Measurements from ENCODE around the gene MAGIX.
"Not testable (repeated sequence)": the region's sequence is repeated elsewhere in the genome, so short reads cannot be mapped to it uniquely, and the experiment has no call there.

Gene MAGIX

DNA sequence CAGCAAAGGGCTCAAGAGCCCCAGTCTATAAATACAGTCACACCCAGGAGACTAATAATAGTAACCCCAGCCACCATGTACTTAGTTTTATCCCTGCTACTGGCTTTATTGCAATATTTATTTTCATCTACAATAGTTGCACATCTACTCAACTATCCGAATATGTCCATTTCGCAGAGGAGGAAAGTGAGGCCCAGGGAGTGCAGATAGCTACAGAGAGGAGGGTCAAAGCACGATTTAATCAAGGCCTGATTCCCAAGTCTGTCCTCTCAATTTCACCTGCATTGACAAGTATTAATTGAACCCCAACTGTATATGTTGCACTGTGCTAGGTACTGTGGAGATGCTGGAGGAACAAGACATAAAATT is 5.2 kb downstream of the MAGIX start:
- Histone ChIP-seq H2AFZ (ENCODE audit: low read depth, low read length, severe bottlenecking) (peak overlapping the region; percentile 22), H3K27ac (ENCODE audit: low read depth, low read length) (peak overlapping the region; percentile 94), H3K9me2 (replicated peaks; ENCODE audit: insufficient read depth, low read length) (no peaks in the 10 kb centered on the region), H4K20me1 (ENCODE audit: low read depth, low read length) (no peaks in the 10 kb centered on the region), H3K4me3 (ENCODE audit: insufficient read depth, low read length, poor library complexity, severe bottlenecking) (peak overlapping the region; percentile 55), H3K27me3 (ENCODE audit: low read length) (no peaks in the 10 kb centered on the region), H3K36me3 (ENCODE audit: low read length) (no peaks in the 10 kb centered on the region), H3F3A (ENCODE audit: insufficient read depth) (peaks cover 25% of the 10 kb centered on the region), H3K79me2 (ENCODE audit: insufficient read depth, low read length) (peaks cover under 1% of the 10 kb centered on the region; the same call in 1 of the 2 replicates), H3K9ac (ENCODE audit: low read length) (peak overlapping the region; percentile 66), H3K4me2 (ENCODE audit: low read depth, low read length, poor library complexity, severe bottlenecking) (peak overlapping the region; percentile 90), H3K9me3 (ENCODE audit: insufficient read depth, low read length) (no peaks in the 10 kb centered on the region)
- TF ChIP-seq, protein P1, sequence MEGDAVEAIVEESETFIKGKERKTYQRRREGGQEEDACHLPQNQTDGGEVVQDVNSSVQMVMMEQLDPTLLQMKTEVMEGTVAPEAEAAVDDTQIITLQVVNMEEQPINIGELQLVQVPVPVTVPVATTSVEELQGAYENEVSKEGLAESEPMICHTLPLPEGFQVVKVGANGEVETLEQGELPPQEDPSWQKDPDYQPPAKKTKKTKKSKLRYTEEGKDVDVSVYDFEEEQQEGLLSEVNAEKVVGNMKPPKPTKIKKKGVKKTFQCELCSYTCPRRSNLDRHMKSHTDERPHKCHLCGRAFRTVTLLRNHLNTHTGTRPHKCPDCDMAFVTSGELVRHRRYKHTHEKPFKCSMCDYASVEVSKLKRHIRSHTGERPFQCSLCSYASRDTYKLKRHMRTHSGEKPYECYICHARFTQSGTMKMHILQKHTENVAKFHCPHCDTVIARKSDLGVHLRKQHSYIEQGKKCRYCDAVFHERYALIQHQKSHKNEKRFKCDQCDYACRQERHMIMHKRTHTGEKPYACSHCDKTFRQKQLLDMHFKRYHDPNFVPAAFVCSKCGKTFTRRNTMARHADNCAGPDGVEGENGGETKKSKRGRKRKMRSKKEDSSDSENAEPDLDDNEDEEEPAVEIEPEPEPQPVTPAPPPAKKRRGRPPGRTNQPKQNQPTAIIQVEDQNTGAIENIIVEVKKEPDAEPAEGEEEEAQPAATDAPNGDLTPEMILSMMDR (IDR thresholded peaks at IDR 0.05; ENCODE audit: insufficient read depth, low read length, poor library complexity, severe bottlenecking): no peak
- no peak for TF ChIP-seq EZH2phosphoT487 (conservative IDR thresholded peaks at IDR 0.05; ENCODE audit: low read length)

DNA sequence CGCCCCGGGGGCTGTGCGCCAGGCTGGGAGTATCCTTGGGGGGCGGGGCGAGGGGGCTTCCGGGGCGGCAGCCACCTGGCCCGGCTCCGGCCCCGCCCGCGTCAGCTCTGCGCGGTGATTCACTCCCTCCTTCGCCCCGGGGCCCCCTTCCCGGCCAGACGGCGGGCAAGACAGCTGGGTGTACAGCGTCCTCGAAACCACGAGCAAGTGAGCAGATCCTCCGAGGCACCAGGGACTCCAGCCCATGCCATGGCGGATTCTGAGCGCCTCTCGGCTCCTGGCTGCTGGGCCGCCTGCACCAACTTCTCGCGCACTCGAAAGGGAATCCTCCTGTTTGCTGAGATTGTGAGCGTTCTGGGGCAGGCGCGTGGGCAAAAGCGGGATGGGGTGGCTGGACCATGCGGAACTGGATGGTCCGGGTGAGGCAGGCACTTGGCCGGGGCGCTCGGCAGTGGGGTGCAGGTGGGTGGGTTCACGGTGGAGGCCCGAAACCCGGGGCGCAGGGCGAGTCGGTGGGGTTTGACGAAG is 9.3 kb downstream of the MAGIX start, which contains the start of gene PLP2:
PLP2 (plus strand) TSS at position 147 of the 528 bp plus-strand sequence; CDS start at position 250, 103 bp downstream.
- Histone ChIP-seq H3K79me2 (ENCODE audit: insufficient read depth, low read length) (peaks cover 9% of the 10 kb centered on the region; the same call in 1 of the 2 replicates), H3K9me2 (replicated peaks; ENCODE audit: insufficient read depth, low read length) (no peaks in the 10 kb centered on the region), H3K9ac (ENCODE audit: low read length) (peak within 1 kb of the TSS; percentile 93), H4K20me1 (ENCODE audit: low read depth, low read length) (0 out of 2 replicates have a peak, but pooled peaks cover 3% of the 10 kb centered on the region), H3K4me3 (ENCODE audit: insufficient read depth, low read length, poor library complexity, severe bottlenecking) (peak within 1 kb of the TSS; percentile 85), H3K4me2 (ENCODE audit: low read depth, low read length, poor library complexity, severe bottlenecking) (peak within 1 kb of the TSS; percentile 82), H3K36me3 (ENCODE audit: low read length) (no peaks in the 10 kb centered on the region), H3K27me3 (ENCODE audit: low read length) (no peaks in the 10 kb centered on the region), H3F3A (ENCODE audit: insufficient read depth) (peaks cover 18% of the 10 kb centered on the region), H3K9me3 (ENCODE audit: insufficient read depth, low read length) (no peaks in the 10 kb centered on the region), H3K27ac (ENCODE audit: low read depth, low read length) (peak within 1 kb of the TSS; percentile 84), H2AFZ (ENCODE audit: low read depth, low read length, severe bottlenecking) (peak within 1 kb of the TSS; percentile 14)
- TF ChIP-seq, protein P1 (IDR thresholded peaks at IDR 0.05; ENCODE audit: insufficient read depth, low read length, poor library complexity, severe bottlenecking): no peak
- TF ChIP-seq EZH2phosphoT487 (conservative IDR thresholded peaks at IDR 0.05; ENCODE audit: low read length): no peak

DNA sequence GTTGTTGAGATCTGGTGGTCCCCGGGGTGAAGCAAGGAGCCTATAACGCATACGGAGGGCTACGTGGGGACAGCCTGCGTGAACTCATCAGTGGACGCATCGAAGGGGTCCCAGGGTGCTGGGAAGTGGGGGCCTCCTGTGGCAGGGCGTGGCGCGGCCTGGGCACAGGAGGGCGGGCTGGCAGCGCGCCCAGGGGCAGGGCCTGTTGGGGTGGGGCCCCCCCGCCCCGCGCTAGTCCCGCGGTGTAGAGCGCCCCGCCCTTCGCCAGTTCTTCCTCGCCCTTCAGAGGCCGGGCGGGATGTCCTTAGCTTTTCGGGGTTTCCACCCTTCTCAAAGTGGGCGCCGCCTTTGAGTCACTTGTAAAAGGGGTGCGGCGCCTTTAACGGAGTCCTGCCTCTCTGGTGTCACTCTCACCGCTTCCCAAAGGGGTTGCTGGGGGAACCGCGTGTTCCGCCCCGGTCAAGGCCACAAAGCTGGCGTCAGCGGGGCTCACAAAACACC is 9.8 kb downstream of the MAGIX start:
- Histone ChIP-seq H3K4me3 (ENCODE audit: insufficient read depth, low read length, poor library complexity, severe bottlenecking) (peak overlapping the region; percentile 85), H2AFZ (ENCODE audit: low read depth, low read length, severe bottlenecking) (no peak overlapping the region), H3K4me2 (ENCODE audit: low read depth, low read length, poor library complexity, severe bottlenecking) (peak overlapping the region; percentile 82), H3K36me3 (ENCODE audit: low read length) (no peaks in the 10 kb centered on the region), H3K9ac (ENCODE audit: low read length) (peak overlapping the region; percentile 93), H3K79me2 (ENCODE audit: insufficient read depth, low read length) (peaks cover 9% of the 10 kb centered on the region; the same call in 1 of the 2 replicates), H4K20me1 (ENCODE audit: low read depth, low read length) (0 out of 2 replicates have a peak, but pooled peaks cover 3% of the 10 kb centered on the region), H3K27me3 (ENCODE audit: low read length) (no peaks in the 10 kb centered on the region), H3K27ac (ENCODE audit: low read depth, low read length) (peak overlapping the region; percentile 84), H3K9me3 (ENCODE audit: insufficient read depth, low read length) (no peaks in the 10 kb centered on the region), H3K9me2 (replicated peaks; ENCODE audit: insufficient read depth, low read length) (no peaks in the 10 kb centered on the region), H3F3A (ENCODE audit: insufficient read depth) (peaks cover 13% of the 10 kb centered on the region)
- TF ChIP-seq, protein P1 (IDR thresholded peaks at IDR 0.05; ENCODE audit: insufficient read depth, low read length, poor library complexity, severe bottlenecking): no peak
- no peak for TF ChIP-seq EZH2phosphoT487 (conservative IDR thresholded peaks at IDR 0.05; ENCODE audit: low read length)

DNA sequence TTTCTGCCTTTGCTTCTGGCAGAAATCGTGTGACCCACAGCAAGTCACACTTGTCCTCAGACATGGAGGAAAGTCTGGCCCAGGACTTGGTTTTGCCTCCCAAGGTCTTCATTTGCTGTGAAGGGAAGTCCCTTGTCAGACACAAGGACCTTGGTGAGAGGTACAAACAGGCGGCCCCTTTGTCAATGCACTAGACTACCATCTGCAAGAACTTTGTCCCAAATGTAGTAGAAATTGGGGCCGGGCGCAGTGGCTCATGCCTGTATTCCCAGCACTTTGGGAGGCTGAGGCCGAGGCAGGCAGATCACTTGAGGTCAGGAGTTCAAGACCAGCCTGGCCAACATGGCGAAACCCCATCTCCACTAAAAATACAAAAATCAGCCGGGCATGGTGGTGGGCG is 11.0 kb downstream of the MAGIX start:
- not testable (repeated sequence) for H3K9ac ChIP-seq (ENCODE audit: low read length); H3K27ac ChIP-seq (ENCODE audit: low read depth, low read length); H4K20me1 ChIP-seq (ENCODE audit: low read depth, low read length); H3K4me3 ChIP-seq (ENCODE audit: insufficient read depth, low read length, poor library complexity, severe bottlenecking); H3K27me3 ChIP-seq (ENCODE audit: low read length); H3K79me2 ChIP-seq (ENCODE audit: insufficient read depth, low read length); H3K9me3 ChIP-seq (ENCODE audit: insufficient read depth, low read length); H2AFZ ChIP-seq (ENCODE audit: low read depth, low read length, severe bottlenecking); H3K36me3 ChIP-seq (ENCODE audit: low read length); H3F3A ChIP-seq (ENCODE audit: insufficient read depth); H3K9me2 ChIP-seq (replicated peaks; ENCODE audit: insufficient read depth, low read length)
- H3K4me2 ChIP-seq (ENCODE audit: low read depth, low read length, poor library complexity, severe bottlenecking): peak overlapping the region; percentile 82

Measured in SU-DHL-6 (cell line).